ENCODE measurements around the gene GALNT10.

DNA sequence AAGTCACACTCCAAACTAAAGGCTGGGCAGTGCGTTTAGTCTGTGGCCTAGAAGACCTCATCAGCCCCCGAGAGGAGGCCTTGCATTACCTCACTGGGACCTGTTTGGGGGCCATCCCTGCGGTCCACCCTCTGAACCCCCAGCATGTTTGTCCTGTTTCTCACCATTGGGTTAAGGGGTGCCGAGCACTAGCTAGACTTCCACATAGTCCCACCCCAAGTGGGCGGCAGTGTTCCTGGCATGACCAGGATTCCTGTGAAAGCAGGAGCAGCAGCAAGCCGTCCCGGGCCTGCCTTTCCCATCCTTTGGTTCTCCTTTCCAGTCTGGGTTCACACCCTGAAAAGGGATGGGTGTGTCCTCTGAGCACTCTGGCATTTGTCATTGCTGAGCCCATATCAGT lies 228.7 kb downstream of the GALNT10 start:
- TF ChIP-seq, protein P1, sequence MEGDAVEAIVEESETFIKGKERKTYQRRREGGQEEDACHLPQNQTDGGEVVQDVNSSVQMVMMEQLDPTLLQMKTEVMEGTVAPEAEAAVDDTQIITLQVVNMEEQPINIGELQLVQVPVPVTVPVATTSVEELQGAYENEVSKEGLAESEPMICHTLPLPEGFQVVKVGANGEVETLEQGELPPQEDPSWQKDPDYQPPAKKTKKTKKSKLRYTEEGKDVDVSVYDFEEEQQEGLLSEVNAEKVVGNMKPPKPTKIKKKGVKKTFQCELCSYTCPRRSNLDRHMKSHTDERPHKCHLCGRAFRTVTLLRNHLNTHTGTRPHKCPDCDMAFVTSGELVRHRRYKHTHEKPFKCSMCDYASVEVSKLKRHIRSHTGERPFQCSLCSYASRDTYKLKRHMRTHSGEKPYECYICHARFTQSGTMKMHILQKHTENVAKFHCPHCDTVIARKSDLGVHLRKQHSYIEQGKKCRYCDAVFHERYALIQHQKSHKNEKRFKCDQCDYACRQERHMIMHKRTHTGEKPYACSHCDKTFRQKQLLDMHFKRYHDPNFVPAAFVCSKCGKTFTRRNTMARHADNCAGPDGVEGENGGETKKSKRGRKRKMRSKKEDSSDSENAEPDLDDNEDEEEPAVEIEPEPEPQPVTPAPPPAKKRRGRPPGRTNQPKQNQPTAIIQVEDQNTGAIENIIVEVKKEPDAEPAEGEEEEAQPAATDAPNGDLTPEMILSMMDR (IDR thresholded peaks at IDR 0.05; ENCODE audit: borderline replicate concordance, extremely low read depth, low read length, poor library complexity, severe bottlenecking), result no peak
- no peak for TF ChIP-seq EZH2 (IDR thresholded peaks at IDR 0.05; ENCODE audit: borderline replicate concordance, low read depth, low read length, severe bottlenecking)
